Measurements from ENCODE around the gene CPB1.

DNA sequence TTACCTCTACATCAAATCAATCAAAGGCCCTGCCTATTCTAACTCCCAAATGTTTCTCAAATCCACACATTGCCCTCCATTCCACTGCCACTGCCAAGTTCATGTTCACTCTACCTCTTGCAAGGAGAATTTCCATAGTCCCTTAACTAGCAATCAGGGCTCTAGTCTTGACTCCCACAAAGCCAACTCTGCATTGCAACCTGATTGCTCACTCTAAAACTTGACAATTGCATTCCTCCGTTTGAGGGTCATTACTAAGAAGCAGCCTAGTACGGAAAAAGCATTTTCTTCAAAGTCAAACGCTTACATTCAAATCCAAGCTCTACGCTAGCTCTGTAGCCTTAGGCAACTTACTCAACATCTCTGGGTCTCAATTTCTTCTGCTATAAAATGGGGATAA lies 38.6 kb downstream of the CPB1 start:
- TF ChIP-seq POLR2AphosphoS5 (IDR thresholded peaks at IDR 0.05; ENCODE audit: low read depth, low read length), result no peak
- TF ChIP-seq POLR2A (IDR thresholded peaks at IDR 0.05; ENCODE audit: low read depth, low read length), result no peak
- TF ChIP-seq SPI1 (IDR thresholded peaks at IDR 0.05; ENCODE audit: low read depth, low read length), result no peak
- no peak for TF ChIP-seq TAF1 (IDR thresholded peaks at IDR 0.05; ENCODE audit: low read depth, low read length)

Measured in GM12891 (cell line).